ENCODE results near the gene PODNL1. TPM values are rescaled to one million over a fixed set of nuclear protein-coding genes. Genes with fewer than 3 reads are reported as not detected.

Gene PODNL1
- total RNA-seq, 1 donor from 2014 or later = 0.13 TPM

DNA sequence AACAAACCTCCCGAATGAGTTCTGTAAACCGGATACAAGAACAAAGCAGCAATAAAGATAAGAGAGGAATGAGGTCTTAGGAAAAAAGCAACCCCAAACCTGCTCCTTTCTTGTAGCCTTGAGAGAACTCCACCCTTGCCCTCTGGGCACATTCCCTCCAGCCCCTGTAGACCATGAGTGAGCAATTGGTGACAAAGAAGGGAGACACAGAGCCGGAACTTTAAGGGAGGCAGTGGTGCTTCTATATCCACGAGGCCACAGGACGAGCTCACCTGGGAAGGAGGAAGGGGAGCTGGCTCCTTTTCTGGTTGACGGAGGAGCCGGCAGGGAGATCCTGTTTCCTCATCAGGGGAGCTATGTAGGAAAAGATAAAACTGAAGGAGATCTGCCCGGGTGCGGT is 45.3 kb downstream of the PODNL1 start:
- no peak for DNase-seq (ENCODE audit: low read depth, low spot score)

DNA sequence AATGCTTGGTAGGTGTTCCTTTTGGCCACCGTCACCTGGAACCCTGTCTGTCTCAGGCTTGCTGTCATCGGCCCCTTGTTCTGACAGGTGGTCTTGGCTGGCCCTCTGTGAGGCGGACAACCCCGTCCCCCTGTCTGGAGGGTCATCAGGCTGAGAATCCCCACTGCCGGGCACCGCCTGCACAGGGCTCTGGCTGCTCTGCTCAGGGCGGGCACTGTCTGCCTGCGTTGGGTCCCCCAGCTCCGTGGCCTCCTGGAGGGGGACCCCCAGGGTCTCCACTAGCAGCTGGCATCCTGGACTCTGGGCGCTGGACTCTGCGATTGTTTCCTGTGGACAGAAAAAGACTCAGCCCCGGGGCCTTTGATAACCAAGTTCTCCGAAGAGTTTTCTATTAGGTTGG is 48.1 kb downstream of the PODNL1 start:
- DNase-seq (ENCODE audit: low read depth, low spot score) = no peak

DNA sequence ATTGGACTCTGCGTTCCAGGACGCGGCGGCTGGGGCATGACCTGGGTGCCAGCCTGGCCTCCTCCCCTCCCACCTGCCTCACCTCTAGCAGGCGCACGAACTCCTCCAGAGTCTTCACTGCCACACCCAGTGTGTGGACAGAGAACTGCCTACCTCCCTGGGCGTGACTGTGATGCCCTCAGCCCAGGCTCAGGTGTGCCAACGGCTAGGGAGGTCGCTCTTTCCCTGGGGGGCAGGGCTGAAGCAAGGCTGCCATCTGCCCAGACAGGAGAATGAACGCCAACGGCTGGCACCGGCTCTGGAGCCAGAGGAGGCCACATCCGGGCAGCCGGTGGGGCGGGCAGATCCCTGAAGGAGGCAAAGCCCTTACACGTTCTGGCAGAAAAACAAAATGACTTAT is 49.9 kb downstream of the PODNL1 start:
- DNase-seq (ENCODE audit: low read depth, low spot score) = no peak

DNA sequence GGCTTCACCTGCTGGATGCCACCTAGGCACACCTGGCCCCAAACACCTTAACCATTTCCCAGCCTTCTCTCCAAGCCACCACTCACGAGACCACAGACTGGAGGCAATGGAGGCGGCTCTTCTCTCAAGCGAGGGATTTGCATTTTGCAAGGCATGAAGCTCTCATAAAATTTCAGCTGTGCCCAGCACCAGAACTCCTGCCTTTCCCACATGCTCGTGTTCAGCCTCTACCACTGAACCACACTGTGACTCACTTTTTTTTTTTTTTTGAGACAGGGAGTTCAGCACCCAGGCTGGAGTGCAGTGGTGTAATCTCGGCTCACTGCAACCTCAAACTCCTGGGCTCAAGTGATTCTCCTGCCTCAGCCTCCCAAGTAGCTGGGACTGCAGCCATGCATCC is 50.7 kb downstream of the PODNL1 start:
- no peak for DNase-seq (ENCODE audit: low read depth, low spot score)

DNA sequence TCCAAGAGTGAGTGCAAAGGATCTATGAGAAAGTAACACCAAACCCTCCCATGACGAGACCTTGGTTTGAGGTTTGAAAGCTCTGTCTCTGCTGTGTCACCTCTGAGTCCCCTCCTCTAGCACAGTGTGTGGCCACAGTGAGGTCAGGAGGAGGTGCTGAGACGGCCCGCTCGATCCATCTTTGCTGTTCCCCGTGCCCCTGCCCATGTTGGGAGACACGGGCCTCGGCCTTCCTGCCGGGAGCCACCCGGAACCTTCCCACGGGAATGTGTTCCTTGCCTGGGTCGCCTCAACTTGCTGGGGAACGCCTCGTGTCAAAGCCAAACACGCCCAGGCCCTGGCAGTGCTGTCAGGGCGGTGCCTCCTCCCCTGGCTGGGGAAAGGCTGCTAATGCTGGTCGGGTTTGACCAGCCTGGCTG is 51.2 kb downstream of the PODNL1 start:
- DNase-seq (ENCODE audit: low read depth, low spot score) = no peak

DNA sequence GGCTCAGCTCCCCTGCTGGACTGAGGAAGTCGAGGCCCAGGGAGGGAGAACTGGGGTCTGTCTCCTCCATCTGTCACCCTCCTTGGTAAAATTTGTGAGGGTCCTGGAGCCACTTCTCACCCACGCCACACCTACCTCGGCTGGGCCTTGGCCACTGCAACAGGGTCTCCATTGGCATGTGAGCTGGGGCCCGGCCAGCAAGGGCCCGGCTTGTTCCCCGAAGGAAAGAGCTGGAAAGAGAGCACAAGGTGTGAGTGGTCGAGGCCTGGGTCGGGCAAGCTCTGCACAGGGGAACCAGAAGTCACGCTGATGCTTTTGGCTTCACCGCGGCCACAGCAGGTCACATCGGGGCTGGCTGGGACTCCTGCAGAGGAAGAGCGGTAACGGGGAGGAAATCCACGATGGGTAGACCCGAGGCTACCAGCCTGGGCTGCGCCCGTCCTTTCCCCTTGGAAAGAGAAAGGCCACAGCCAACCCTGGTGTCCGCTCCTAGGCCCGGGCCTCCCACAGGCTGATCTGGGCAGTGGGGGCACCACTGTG is 52.3 kb downstream of the PODNL1 start:
- DNase-seq (ENCODE audit: low read depth, low spot score) = no peak

DNA sequence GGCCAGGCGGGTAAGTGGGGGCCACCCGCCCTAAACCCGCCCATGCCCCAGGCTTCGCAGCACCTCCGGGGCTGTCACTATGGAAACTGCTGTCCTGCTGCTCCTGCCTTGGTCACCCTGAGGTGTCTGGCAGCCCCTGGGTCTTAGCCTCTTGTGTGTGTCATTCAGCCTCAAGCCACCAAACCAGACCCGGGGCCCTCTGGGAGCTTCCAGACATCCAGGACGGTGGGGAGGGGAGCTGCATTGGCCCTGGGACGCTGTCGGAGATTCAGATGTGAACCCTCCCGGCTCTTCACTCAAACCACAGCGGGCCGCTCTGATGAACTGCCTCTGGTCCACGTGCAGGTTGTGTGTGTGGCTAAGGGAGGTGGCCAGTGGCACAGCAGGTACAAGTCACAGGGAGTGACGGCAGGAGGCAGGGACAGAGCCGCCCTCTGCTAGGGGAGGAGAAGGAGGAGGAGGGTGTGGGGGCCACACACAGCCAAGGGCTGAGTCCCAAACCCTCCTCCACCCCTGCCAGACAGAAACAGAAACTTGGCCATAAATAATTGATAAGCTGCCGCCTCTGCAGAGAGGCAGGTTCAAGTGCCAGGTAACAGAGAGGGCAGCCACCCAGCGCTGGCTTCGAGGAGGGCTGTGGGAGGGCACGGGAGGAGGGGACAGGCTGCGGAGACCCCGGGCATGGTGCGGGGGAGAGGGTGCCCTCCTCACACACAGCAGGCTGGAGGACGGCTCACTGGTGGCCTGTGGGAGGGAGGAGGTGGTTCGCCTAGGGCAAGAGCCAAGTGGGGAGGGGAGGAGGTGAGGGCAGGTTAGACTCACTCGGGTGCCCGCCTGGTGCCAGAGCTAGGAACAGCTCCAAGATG is 53.3 kb downstream of the PODNL1 start:
- no peak for DNase-seq (ENCODE audit: low read depth, low spot score)

DNA sequence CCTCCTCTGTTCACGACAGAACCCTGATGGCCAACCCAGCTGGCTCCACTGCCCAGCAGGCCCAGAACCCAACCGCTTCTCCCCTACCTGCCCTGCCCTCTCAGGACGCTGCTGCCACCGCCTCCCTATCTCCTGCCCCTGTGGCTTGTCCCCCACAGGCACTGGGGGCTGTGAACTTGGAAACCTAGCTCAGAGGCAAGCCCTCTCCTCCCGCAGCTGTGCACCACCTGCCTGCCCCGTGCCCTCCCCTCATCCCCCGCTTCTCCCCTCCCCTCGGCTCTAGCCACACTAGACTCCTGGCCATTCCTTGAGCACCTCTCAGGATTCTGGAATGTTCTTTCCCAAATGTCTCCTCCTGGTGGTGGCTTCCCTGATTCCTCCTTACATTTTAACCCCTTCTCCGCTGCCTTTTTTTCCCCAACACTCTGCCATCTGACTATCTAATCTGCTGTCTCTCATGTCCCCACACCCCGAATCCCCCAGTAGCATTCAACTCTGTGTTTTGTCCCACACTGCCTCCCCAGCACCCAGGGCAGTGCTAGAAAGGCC is 54.6 kb downstream of the PODNL1 start:
- DNase-seq (ENCODE audit: low read depth, low spot score) = no peak

DNA sequence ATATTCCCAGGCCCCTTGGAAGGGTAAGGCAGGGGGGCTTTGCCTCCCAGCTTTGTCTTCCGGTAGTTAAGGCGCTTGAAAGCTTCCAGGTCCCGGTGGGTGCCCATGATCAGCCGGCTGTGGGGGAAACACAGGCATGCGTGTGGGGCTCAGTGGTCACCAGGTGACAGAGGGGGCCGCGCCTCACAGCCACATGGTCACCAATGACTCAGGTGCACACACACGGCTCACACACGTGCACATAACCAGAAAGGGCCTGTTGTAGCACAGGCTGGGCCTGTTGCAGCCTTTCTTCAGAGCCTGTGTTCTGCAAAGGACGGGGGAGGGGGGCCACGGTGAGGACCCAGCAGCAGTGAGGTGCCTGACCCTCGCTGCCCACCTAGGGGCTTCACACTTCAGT is 55.4 kb downstream of the PODNL1 start:
- DNase-seq (ENCODE audit: low read depth, low spot score) = no peak

DNA sequence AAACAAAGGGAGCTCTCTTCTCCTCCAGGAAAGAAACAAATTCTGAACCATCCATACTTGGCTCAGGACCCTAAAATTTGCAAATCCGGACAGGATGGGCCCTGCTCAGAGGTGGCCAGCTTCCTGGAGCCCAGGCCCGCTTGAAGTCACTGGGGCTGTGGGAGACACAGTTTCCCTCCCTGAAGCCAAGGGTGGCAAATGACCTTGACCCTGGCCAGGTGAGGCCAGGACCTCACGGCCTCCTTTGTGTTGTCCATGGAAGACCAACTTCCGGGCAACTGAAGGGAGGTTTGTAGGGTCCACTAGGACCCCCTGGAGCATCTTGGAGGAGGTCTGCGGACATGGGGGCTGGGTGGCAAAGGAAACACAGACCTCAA is 55.8 kb downstream of the PODNL1 start:
- no peak for DNase-seq (ENCODE audit: low read depth, low spot score)

DNA sequence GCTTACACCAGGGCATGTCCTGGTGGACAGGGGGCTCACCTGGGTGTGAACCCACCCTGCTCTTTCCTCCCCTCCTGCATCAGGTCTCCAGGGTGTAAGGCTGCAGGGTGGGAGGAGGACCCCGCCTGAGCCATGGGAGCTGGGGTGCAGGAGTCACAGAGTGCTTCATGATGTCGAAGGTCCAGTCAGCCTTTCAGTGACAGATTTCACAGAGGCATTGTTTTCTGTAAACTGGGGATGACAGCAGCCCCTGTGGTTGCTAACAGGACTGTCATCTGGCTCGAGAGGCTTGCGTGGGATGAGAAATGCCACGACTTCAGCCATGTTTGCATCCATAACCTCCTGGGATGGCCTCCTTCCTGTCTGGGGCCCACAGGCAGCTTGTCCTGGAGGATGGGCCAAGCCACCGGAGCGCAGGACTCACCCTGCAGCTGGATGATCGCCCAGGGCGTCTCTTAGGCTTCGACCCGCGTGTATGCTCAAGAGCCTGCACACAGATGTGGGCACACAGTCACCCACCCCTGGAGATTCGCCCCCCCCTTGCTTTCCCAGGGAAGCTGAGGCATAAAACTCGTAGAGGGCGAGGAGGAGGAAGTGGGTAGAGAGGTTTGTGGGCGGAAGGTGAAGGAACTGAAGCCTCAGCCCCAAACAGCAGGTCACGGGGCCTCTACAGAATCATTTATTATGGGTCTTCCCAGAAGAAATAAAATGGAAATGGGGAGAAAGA is 56.4 kb downstream of the PODNL1 start:
- DNase-seq (ENCODE audit: low read depth, low spot score) = no peak

DNA sequence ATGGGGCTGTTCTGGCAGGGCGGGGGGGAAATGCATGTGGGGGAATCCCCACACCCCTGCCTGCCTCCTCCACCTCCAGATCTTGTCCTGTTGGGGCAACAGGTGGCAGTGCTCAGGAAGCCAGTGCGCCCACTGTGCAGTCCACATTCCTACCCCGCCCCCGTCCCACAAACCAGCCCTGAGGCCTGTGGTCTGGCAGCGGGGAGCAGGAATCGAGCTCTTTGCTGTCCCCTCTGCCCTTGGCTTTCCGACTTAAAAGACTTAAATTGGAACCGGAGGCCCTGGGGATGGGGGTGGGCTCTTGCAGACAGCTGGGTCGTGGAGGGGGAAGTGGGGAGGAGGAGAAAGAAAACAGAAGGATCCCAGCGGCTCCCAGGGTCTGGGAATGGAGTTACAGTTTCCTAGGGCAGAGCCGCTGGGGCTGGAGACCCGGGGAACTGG is 56.9 kb downstream of the PODNL1 start:
- no peak for DNase-seq (ENCODE audit: low read depth, low spot score)

Other genes with a start within 250 kb of the PODNL1 start
- gene MRI1, start 173.9 kb downstream of the PODNL1 start, total RNA-seq = 42.9 and 44.8 TPM in 2 replicates
- gene C19orf53, start 164.0 kb downstream of the PODNL1 start, total RNA-seq = 53.2 and 54.9 TPM in 2 replicates
- 12.7 and 13.1 TPM in 2 replicates for gene ZSWIM4, start 143.0 kb downstream of the PODNL1 start, total RNA-seq
- gene NANOS3, start 61.3 kb downstream of the PODNL1 start, total RNA-seq = not detected in 2 replicates
- 0.63 and 0.73 TPM in 2 replicates for gene BRME1, start 32.3 kb downstream of the PODNL1 start, total RNA-seq
- gene CC2D1A, start 32.2 kb downstream of the PODNL1 start, total RNA-seq = 6.2 and 6.6 TPM in 2 replicates
- gene DCAF15, start 14.1 kb upstream of the PODNL1 start, total RNA-seq = 10.5 and 15.2 TPM in 2 replicates
- gene RFX1, start 67.9 kb upstream of the PODNL1 start, total RNA-seq = 1.7 and 2.4 TPM in 2 replicates
- gene RLN3, start 89.7 kb upstream of the PODNL1 start, total RNA-seq = not detected in 2 replicates
- 4.1 and 8.6 TPM in 2 replicates for gene IL27RA, start 93.3 kb upstream of the PODNL1 start, total RNA-seq
- gene PALM3, start 123.7 kb upstream of the PODNL1 start, total RNA-seq = 0.07 and 0.32 TPM in 2 replicates
- 0.14 and 0.46 TPM in 2 replicates for gene MISP3, start 134.4 kb upstream of the PODNL1 start, total RNA-seq
- gene C19orf67, start 147.4 kb upstream of the PODNL1 start, total RNA-seq = 0.13 TPM in 1 of 2 replicates, not detected in the other
- 21.3 and 23.1 TPM in 2 replicates for gene SAMD1, start 152.3 kb upstream of the PODNL1 start, total RNA-seq
- gene PRKACA, start 179.3 kb upstream of the PODNL1 start, total RNA-seq = 37.9 and 44.4 TPM in 2 replicates
- gene ASF1B, start 198.2 kb upstream of the PODNL1 start, total RNA-seq = 15.3 and 21.5 TPM in 2 replicates

Data from pulmonary artery endothelial cell (primary cell).